HG03064 (cell line): ENCODE measurements around the gene HCN3.
"Not testable (repeated sequence)": the region's sequence is repeated elsewhere in the genome, so short reads cannot be mapped to it uniquely, and the experiment has no call there.

ENCODE experiments used
- ATAC-seq: cut with Tn5 transposase; IDR thresholded peaks from one replicate; pipeline ENCODE4 v1.9.1; 2021; ENCODE audit warnings: low read depth; ENCODE audit not compliant: unreplicated experiment

Gene HCN3

GRCh38 chr1:155277070-155277901, at the start of gene HCN3:
Gene HCN3 (plus strand): TSS chr1:155277463. CDS start chr1:155277591, 128 bp downstream.
- peak; percentile 54 for ATAC-seq

- ATAC-seq, result no peak
These were observed 49.2 kb upstream of the HCN3 start for GRCh38 chr1:155228096-155228427.

GRCh38 chr1:155231302-155231701, 46.0 kb upstream of the HCN3 start:
- ATAC-seq, result not testable (repeated sequence)

- ATAC-seq, result not testable (repeated sequence)
These were observed 45.0 kb upstream of the HCN3 start for GRCh38 chr1:155232001-155232978.

- ATAC-seq, result not testable (repeated sequence)
These were observed 43.8 kb upstream of the HCN3 start for GRCh38 chr1:155233502-155233901.

GRCh38 chr1:155235375-155235774, 41.9 kb upstream of the HCN3 start:
- ATAC-seq, result not testable (repeated sequence)

- ATAC-seq, result no peak
These were observed 40.8 kb upstream of the HCN3 start for GRCh38 chr1:155236451-155236850.

GRCh38 chr1:155241069-155241679, 36.1 kb upstream of the HCN3 start:
- ATAC-seq, result no peak

GRCh38 chr1:155241841-155242264, 35.4 kb upstream of the HCN3 start:
- ATAC-seq, result no peak

- no peak for ATAC-seq
These were observed 34.4 kb upstream of the HCN3 start for GRCh38 chr1:155242805-155243358.

GRCh38 chr1:155244368-155245162, 32.7 kb upstream of the HCN3 start:
- peak; percentile 80 for ATAC-seq

GRCh38 chr1:155245163-155245524, 32.1 kb upstream of the HCN3 start:
- no peak for ATAC-seq

- not testable (repeated sequence) for ATAC-seq
These were observed 30.5 kb upstream of the HCN3 start for GRCh38 chr1:155246796-155247195.

GRCh38 chr1:155247667-155248553, 29.4 kb upstream of the HCN3 start:
- ATAC-seq, result no peak

- peak; percentile 10 for ATAC-seq
These were observed 27.0 kb upstream of the HCN3 start for GRCh38 chr1:155250246-155250632.

- ATAC-seq, result peak; percentile 56
These were observed 26.4 kb upstream of the HCN3 start for GRCh38 chr1:155250633-155251449.

GRCh38 chr1:155251566-155251965, 25.7 kb upstream of the HCN3 start:
- ATAC-seq, result no peak

GRCh38 chr1:155253208-155253607, 24.1 kb upstream of the HCN3 start:
- no peak for ATAC-seq
